WTC11 (cell line): ENCODE measurements around the gene QDPR. TPM values are rescaled to one million over a fixed set of nuclear protein-coding genes. Genes with fewer than 3 reads are reported as not detected.

Source experiments
- ATAC-seq: fragments of 200-7000 bp; cut with Tn5 transposase; 2 replicates; pipeline ENCODE4 v1.10.0; 2021; ENCODE audit warnings: mild to moderate bottlenecking, moderate library complexity
- CTCF ChIA-PET: fragments of 300-600 bp; sonication (Branson Sonifier 250); formaldehyde crosslinking; loops from one replicate; lab custom pipeline; 2021; ENCODE audit warnings: antibody characterized with exemption; lab: Charles Lee
- POLR2A ChIA-PET: fragments of 350-600 bp; sonication (Branson Sonifier 250); formaldehyde crosslinking; loops from one replicate; lab custom pipeline; 2021; ENCODE audit warnings: antibody characterized with exemption; lab: Charles Lee
- DNase-seq: peaks from one replicate; pipeline ENCODE4 v3.0.0; 2021; ENCODE audit warnings: low spot score
- H3K27ac Mint-ChIP-seq: 2 replicates; pipeline ENCODE4 v1.8.0; 2021; ENCODE audit warnings: mixed read lengths
- H3K27me3 Mint-ChIP-seq: 2 replicates; pipeline ENCODE4 v1.8.0; 2021; ENCODE audit warnings: low read depth, mild to moderate bottlenecking, moderate library complexity, mixed read lengths
- H3K36me3 Mint-ChIP-seq: 2 replicates; pipeline ENCODE4 v1.8.0; 2021; ENCODE audit warnings: mixed read lengths
- H3K4me1 Mint-ChIP-seq: 2 replicates; pipeline ENCODE4 v1.8.0; 2022; ENCODE audit warnings: mixed read lengths
- H3K4me3 Mint-ChIP-seq: 2 replicates; pipeline ENCODE4 v1.8.0; 2021; ENCODE audit warnings: mild to moderate bottlenecking, moderate library complexity, mixed read lengths
- H3K9me3 Mint-ChIP-seq: 2 replicates; pipeline ENCODE4 v1.8.0; 2021; ENCODE audit warnings: mixed read lengths
- ELF4 ChIP-seq: sonication (generic); formaldehyde crosslinking; IDR thresholded peaks from 2 replicates; pipeline ENCODE4 v1.8.1; 2022; ENCODE audit warnings: low read depth, mild to moderate bottlenecking, moderate library complexity, missing genetic modification reagents
- EMX1 ChIP-seq: fragments of 250-450 bp; sonication (Bioruptor Pico); IDR thresholded peaks from 2 replicates; pipeline ENCODE4 v1.8.0; 2021; ENCODE audit warnings: mild to moderate bottlenecking
- GABPB1 ChIP-seq: sonication (generic); formaldehyde crosslinking; IDR thresholded peaks from 2 replicates; pipeline ENCODE4 v1.8.1; 2023; ENCODE audit warnings: mild to moderate bottlenecking, missing genetic modification reagents
- GRHL2 ChIP-seq: fragments of 250-450 bp; sonication (Bioruptor Pico); IDR thresholded peaks from 2 replicates; pipeline ENCODE4 v1.8.0; 2022; ENCODE audit warnings: mild to moderate bottlenecking, moderate library complexity; ENCODE audit not compliant: insufficient replicate concordance, severe bottlenecking
- MYBL2 ChIP-seq: sonication (generic); formaldehyde crosslinking; IDR thresholded peaks from 2 replicates; pipeline ENCODE4 v1.8.1; 2023; ENCODE audit warnings: mild to moderate bottlenecking, moderate library complexity, missing genetic modification reagents
- RELA ChIP-seq: sonication (generic); formaldehyde crosslinking; IDR thresholded peaks from 2 replicates; pipeline ENCODE4 v1.8.1; 2022; ENCODE audit warnings: missing genetic modification reagents, mild to moderate bottlenecking, borderline replicate concordance
- SMAD4 ChIP-seq: sonication (generic); formaldehyde crosslinking; IDR thresholded peaks from 2 replicates; pipeline ENCODE4 v1.8.0; 2022; ENCODE audit warnings: mild to moderate bottlenecking, missing genetic modification reagents
- SP1 ChIP-seq: sonication (generic); formaldehyde crosslinking; conservative IDR thresholded peaks from 2 replicates; pipeline ENCODE4 v1.8.1; 2022; ENCODE audit warnings: missing genetic modification reagents
- ZBTB21 ChIP-seq: sonication (generic); formaldehyde crosslinking; IDR thresholded peaks from 2 replicates; pipeline ENCODE4 v1.8.1; 2023; ENCODE audit warnings: mild to moderate bottlenecking, missing genetic modification reagents, borderline replicate concordance
- ZNF138 ChIP-seq: sonication (generic); formaldehyde crosslinking; conservative IDR thresholded peaks from 2 replicates; pipeline ENCODE4 v1.8.1; 2022; ENCODE audit warnings: mild to moderate bottlenecking, moderate library complexity, missing genetic modification reagents
- ZNF263 ChIP-seq: sonication (generic); formaldehyde crosslinking; IDR thresholded peaks from 2 replicates; pipeline ENCODE4 v1.8.1; 2022; ENCODE audit warnings: low read depth, mild to moderate bottlenecking, moderate library complexity, missing genetic modification reagents
- total RNA-seq: library from RNA; stranded (reverse); gene quantifications from 3 replicates; pipeline ENCODE4 v1.2.3, GENCODE V29; 2021
- TF ChIP-seq, protein P1 (sequence below): sonication (generic); formaldehyde crosslinking; IDR thresholded peaks from 2 replicates; pipeline ENCODE4 v1.8.1; 2023; ENCODE audit warnings: mild to moderate bottlenecking, moderate library complexity, missing genetic modification reagents
- TF ChIP-seq, protein P2 (sequence below): sonication (generic); formaldehyde crosslinking; conservative IDR thresholded peaks from 2 replicates; pipeline ENCODE4 v1.8.1; 2023; ENCODE audit warnings: mild to moderate bottlenecking, low read depth, missing genetic modification reagents, moderate library complexity
- TF ChIP-seq, protein P3 (sequence below): fragments of 250-450 bp; sonication (Bioruptor Pico); IDR thresholded peaks from 2 replicates; pipeline ENCODE4 v1.8.0; 2021; ENCODE audit warnings: mild to moderate bottlenecking
- TF ChIP-seq, protein P4 (sequence below): fragments of 250-450 bp; sonication (Bioruptor Pico); IDR thresholded peaks from 2 replicates; pipeline ENCODE4 v1.9.0; 2021; ENCODE audit warnings: mild to moderate bottlenecking
- TF ChIP-seq, protein P5 (sequence below): sonication (generic); formaldehyde crosslinking; IDR thresholded peaks from 2 replicates; pipeline ENCODE4 v1.8.1; 2023; ENCODE audit warnings: mild to moderate bottlenecking, missing genetic modification reagents
- TF ChIP-seq, protein P6 (sequence below): fragments of 250-450 bp; sonication (Bioruptor Pico); IDR thresholded peaks from 2 replicates; pipeline ENCODE4 v1.9.0; 2021; ENCODE audit warnings: mild to moderate bottlenecking, borderline replicate concordance

The QDPR gene
- total RNA-seq, 1 experiment from 2014 or later: 33.6 TPM

DNA sequence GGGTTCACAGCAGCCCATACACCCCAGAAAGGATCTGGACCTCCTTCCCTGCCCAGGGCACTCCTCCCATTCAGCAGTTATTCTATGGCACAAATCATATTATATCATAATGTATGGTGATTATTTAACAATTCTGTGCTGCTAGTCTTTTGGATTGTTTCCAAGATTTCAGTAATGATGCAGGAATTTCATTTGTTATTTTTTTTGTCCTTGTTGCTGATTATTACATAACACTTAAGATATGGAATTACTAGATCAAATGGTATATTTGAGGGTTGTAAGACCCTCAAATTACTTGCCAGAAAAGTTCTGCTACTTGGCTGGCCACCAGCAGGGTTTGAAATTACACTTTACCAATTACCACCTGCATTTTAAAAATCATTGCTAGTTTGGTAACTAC is 36.4 kb downstream of the QDPR start (continued):
- TF ChIP-seq, protein P1, sequence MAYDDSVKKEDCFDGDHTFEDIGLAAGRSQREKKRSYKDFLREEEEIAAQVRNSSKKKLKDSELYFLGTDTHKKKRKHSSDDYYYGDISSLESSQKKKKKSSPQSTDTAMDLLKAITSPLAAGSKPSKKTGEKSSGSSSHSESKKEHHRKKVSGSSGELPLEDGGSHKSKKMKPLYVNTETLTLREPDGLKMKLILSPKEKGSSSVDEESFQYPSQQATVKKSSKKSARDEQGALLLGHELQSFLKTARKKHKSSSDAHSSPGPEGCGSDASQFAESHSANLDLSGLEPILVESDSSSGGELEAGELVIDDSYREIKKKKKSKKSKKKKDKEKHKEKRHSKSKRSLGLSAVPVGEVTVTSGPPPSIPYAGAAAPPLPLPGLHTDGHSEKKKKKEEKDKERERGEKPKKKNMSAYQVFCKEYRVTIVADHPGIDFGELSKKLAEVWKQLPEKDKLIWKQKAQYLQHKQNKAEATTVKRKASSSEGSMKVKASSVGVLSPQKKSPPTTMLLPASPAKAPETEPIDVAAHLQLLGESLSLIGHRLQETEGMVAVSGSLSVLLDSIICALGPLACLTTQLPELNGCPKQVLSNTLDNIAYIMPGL (CRISPR knock-in tag): no peak
- TF ChIP-seq ZNF263 (CRISPR knock-in tag): no peak

DNA sequence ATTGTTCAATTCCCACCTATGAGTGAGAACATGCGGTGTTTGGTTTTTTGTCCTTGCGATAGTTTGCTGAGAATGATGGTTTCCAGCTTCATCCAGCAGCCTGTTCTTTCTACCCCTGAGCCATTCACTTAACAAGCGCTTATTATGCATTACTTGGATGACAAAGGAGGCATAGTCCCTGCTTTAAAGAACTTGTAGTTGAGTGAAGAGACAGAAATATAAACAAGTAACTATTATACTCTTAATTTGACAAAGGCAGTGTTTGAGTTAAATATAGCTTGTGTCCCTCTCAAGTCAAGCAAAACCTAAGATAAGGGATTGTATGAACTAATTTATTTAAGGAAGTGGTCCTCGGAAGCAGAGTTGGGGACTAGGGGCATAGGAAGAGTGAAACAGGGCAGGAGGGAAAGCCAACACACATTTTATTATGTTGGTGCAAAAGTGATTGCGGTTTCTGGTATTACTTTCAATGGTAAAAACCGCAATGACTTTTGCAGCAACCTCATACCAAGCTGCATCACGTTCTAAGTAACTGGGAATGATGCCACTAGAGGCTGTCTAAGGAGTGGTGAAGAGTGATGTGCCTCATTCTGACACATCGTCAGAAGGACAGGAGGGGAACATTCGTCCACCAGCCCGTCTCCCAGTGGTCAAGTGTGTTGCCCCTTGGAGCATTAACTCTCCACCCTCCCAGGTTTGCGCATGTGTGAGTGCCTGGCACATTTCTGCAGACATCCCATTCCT is 41.8 kb downstream of the QDPR start:
- no peaks in the 10 kb centered on the region for H3K9me3 Mint-ChIP-seq
- no peaks in the 10 kb centered on the region for H3K27me3 Mint-ChIP-seq
- no peak for ATAC-seq
- H3K4me1 Mint-ChIP-seq: peaks cover 4% of the 10 kb centered on the region
- no peaks in the 10 kb centered on the region for H3K36me3 Mint-ChIP-seq
- no peak for DNase-seq
- CTCF ChIA-PET: interaction anchor here (0.5 to 1.9 kb wide), 5 partner anchors 10 to 1135 kb away, joined by 4 to 7 read pairs (median 5); no protein-coding TSS in a partner anchor
- H3K27ac Mint-ChIP-seq: no peak overlapping the region
- H3K4me3 Mint-ChIP-seq: no peak overlapping the region
- POLR2A ChIA-PET: no interaction called here
- TF ChIP-seq MYBL2 (CRISPR knock-in tag) (no peak), ZNF138 (CRISPR knock-in tag) (no peak), ZBTB21 (CRISPR knock-in tag) (no peak), SP1 (CRISPR knock-in tag) (no peak), SMAD4 (CRISPR knock-in tag) (no peak), GABPB1 (CRISPR knock-in tag) (no peak), RELA (CRISPR knock-in tag) (no peak), EMX1 (no peak), ELF4 (CRISPR knock-in tag) (no peak), GRHL2 (no peak)
- TF ChIP-seq, protein P2, sequence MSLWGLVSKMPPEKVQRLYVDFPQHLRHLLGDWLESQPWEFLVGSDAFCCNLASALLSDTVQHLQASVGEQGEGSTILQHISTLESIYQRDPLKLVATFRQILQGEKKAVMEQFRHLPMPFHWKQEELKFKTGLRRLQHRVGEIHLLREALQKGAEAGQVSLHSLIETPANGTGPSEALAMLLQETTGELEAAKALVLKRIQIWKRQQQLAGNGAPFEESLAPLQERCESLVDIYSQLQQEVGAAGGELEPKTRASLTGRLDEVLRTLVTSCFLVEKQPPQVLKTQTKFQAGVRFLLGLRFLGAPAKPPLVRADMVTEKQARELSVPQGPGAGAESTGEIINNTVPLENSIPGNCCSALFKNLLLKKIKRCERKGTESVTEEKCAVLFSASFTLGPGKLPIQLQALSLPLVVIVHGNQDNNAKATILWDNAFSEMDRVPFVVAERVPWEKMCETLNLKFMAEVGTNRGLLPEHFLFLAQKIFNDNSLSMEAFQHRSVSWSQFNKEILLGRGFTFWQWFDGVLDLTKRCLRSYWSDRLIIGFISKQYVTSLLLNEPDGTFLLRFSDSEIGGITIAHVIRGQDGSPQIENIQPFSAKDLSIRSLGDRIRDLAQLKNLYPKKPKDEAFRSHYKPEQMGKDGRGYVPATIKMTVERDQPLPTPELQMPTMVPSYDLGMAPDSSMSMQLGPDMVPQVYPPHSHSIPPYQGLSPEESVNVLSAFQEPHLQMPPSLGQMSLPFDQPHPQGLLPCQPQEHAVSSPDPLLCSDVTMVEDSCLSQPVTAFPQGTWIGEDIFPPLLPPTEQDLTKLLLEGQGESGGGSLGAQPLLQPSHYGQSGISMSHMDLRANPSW (CRISPR knock-in tag): no peak
- TF ChIP-seq, protein P3, sequence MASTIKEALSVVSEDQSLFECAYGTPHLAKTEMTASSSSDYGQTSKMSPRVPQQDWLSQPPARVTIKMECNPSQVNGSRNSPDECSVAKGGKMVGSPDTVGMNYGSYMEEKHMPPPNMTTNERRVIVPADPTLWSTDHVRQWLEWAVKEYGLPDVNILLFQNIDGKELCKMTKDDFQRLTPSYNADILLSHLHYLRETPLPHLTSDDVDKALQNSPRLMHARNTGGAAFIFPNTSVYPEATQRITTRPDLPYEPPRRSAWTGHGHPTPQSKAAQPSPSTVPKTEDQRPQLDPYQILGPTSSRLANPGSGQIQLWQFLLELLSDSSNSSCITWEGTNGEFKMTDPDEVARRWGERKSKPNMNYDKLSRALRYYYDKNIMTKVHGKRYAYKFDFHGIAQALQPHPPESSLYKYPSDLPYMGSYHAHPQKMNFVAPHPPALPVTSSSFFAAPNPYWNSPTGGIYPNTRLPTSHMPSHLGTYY (CRISPR knock-in tag): no peak
- TF ChIP-seq, protein P4, sequence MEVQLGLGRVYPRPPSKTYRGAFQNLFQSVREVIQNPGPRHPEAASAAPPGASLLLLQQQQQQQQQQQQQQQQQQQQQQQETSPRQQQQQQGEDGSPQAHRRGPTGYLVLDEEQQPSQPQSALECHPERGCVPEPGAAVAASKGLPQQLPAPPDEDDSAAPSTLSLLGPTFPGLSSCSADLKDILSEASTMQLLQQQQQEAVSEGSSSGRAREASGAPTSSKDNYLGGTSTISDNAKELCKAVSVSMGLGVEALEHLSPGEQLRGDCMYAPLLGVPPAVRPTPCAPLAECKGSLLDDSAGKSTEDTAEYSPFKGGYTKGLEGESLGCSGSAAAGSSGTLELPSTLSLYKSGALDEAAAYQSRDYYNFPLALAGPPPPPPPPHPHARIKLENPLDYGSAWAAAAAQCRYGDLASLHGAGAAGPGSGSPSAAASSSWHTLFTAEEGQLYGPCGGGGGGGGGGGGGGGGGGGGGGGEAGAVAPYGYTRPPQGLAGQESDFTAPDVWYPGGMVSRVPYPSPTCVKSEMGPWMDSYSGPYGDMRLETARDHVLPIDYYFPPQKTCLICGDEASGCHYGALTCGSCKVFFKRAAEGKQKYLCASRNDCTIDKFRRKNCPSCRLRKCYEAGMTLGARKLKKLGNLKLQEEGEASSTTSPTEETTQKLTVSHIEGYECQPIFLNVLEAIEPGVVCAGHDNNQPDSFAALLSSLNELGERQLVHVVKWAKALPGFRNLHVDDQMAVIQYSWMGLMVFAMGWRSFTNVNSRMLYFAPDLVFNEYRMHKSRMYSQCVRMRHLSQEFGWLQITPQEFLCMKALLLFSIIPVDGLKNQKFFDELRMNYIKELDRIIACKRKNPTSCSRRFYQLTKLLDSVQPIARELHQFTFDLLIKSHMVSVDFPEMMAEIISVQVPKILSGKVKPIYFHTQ: no peak
- TF ChIP-seq, protein P5, sequence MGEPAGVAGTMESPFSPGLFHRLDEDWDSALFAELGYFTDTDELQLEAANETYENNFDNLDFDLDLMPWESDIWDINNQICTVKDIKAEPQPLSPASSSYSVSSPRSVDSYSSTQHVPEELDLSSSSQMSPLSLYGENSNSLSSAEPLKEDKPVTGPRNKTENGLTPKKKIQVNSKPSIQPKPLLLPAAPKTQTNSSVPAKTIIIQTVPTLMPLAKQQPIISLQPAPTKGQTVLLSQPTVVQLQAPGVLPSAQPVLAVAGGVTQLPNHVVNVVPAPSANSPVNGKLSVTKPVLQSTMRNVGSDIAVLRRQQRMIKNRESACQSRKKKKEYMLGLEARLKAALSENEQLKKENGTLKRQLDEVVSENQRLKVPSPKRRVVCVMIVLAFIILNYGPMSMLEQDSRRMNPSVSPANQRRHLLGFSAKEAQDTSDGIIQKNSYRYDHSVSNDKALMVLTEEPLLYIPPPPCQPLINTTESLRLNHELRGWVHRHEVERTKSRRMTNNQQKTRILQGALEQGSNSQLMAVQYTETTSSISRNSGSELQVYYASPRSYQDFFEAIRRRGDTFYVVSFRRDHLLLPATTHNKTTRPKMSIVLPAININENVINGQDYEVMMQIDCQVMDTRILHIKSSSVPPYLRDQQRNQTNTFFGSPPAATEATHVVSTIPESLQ (CRISPR knock-in tag): no peak
- TF ChIP-seq, protein P6, sequence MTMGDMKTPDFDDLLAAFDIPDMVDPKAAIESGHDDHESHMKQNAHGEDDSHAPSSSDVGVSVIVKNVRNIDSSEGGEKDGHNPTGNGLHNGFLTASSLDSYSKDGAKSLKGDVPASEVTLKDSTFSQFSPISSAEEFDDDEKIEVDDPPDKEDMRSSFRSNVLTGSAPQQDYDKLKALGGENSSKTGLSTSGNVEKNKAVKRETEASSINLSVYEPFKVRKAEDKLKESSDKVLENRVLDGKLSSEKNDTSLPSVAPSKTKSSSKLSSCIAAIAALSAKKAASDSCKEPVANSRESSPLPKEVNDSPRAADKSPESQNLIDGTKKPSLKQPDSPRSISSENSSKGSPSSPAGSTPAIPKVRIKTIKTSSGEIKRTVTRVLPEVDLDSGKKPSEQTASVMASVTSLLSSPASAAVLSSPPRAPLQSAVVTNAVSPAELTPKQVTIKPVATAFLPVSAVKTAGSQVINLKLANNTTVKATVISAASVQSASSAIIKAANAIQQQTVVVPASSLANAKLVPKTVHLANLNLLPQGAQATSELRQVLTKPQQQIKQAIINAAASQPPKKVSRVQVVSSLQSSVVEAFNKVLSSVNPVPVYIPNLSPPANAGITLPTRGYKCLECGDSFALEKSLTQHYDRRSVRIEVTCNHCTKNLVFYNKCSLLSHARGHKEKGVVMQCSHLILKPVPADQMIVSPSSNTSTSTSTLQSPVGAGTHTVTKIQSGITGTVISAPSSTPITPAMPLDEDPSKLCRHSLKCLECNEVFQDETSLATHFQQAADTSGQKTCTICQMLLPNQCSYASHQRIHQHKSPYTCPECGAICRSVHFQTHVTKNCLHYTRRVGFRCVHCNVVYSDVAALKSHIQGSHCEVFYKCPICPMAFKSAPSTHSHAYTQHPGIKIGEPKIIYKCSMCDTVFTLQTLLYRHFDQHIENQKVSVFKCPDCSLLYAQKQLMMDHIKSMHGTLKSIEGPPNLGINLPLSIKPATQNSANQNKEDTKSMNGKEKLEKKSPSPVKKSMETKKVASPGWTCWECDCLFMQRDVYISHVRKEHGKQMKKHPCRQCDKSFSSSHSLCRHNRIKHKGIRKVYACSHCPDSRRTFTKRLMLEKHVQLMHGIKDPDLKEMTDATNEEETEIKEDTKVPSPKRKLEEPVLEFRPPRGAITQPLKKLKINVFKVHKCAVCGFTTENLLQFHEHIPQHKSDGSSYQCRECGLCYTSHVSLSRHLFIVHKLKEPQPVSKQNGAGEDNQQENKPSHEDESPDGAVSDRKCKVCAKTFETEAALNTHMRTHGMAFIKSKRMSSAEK (CRISPR knock-in tag): no peak
